GM21515 (cell line): Measurements from ENCODE around the gene TNRC6A.

ENCODE experiments used
- ATAC-seq: cut with Tn5 transposase; IDR thresholded peaks from one replicate; pipeline ENCODE4 v1.9.1; 2021; ENCODE audit not compliant: unreplicated experiment

The TNRC6A gene

GRCh38 chr16:24869033-24869432 lies 139.6 kb downstream of the TNRC6A start:
- ATAC-seq, result no peak

- no peak for ATAC-seq
Measured at GRCh38 chr16:24871891-24872290, 142.4 kb downstream of the TNRC6A start.

GRCh38 chr16:24873028-24873427 lies 143.6 kb downstream of the TNRC6A start:
- no peak for ATAC-seq

- ATAC-seq, result no peak
Measured at GRCh38 chr16:24875466-24875865, 146.0 kb downstream of the TNRC6A start.
